ENCODE data around the gene EIF3L.

- no peak for TF ChIP-seq CTCF (IDR thresholded peaks at IDR 0.05; ENCODE audit: control extremely low read depth in 1 of 3, insufficient read depth in 1 of 3, low read depth in 1 of 3, low read length in 3 of 3)
- no peak for TF ChIP-seq TAF1 (IDR thresholded peaks at IDR 0.05; ENCODE audit: low read depth, low read length)
- TF ChIP-seq YY1 (IDR thresholded peaks at IDR 0.05; ENCODE audit: low read depth, low read length): no peak
- no peak for TF ChIP-seq EP300 (IDR thresholded peaks at IDR 0.05; ENCODE audit: borderline replicate concordance in 1 of 2, low read depth in 2 of 2, low read length in 2 of 2)
- TF ChIP-seq POLR2A (IDR thresholded peaks at IDR 0.05; ENCODE audit: control extremely low read depth in 1 of 2, low read depth in 2 of 2, low read length in 2 of 2): no peak
- no peak for TF ChIP-seq SRF (IDR thresholded peaks at IDR 0.05; ENCODE audit: low read depth, low read length)
- TF ChIP-seq CREB1 (IDR thresholded peaks at IDR 0.05): no peak
Observed at GRCh38 chr22:37893583-37893983, 44.4 kb downstream of the EIF3L start.
